Smooth muscle cell (in vitro differentiated cells): ENCODE results near the gene NAB1. TPM values are rescaled to one million over a fixed set of nuclear protein-coding genes. Genes with fewer than 3 reads are reported as not detected.
A peak's percentile ranks its signal among the peaks of the same experiment; 100 is the strongest.

ENCODE experiments used
- DNase-seq: peaks from one replicate; lab custom pipeline; 2025; ENCODE audit not compliant: unreplicated experiment; lab: John Stamatoyannopoulos, UW
- H2AFZ ChIP-seq: fragments of 200-600 bp; sonication (generic); 2 replicates; pipeline ENCODE4 v1.6.0; 2016; ENCODE audit warnings: antibody characterized with exemption, low read depth, mild to moderate bottlenecking
- H3F3A ChIP-seq: fragments of 200-600 bp; sonication (generic); 2 replicates; pipeline ENCODE4 v1.6.0; 2017; ENCODE audit warnings: antibody characterized with exemption, low read depth
- H3K27ac ChIP-seq: fragments of 200-600 bp; sonication (generic); 2 replicates; pipeline ENCODE4 v1.5.1; 2016; ENCODE audit warnings: low read depth, mild to moderate bottlenecking
- H3K27me3 ChIP-seq: fragments of 200-600 bp; sonication (generic); 2 replicates; pipeline ENCODE4 v1.6.1; 2016; ENCODE audit warnings: low read depth, mild to moderate bottlenecking
- H3K36me3 ChIP-seq: fragments of 200-600 bp; sonication (generic); 2 replicates; pipeline ENCODE4 v1.5.1; 2016; ENCODE audit warnings: low read depth
- H3K4me1 ChIP-seq: fragments of 200-600 bp; sonication (generic); 2 replicates; pipeline ENCODE4 v1.5.1; 2016; ENCODE audit warnings: low read depth
- H3K4me2 ChIP-seq: fragments of 200-600 bp; sonication (generic); 2 replicates; pipeline ENCODE4 v1.6.0; 2016; ENCODE audit warnings: mild to moderate bottlenecking
- H3K4me3 ChIP-seq: fragments of 200-600 bp; sonication (generic); 2 replicates; pipeline ENCODE4 v1.5.1; 2016; ENCODE audit warnings: mild to moderate bottlenecking
- H3K79me2 ChIP-seq: fragments of 200-600 bp; sonication (generic); 2 replicates; pipeline ENCODE4 v1.6.0; 2016; ENCODE audit warnings: low read depth, mild to moderate bottlenecking
- H3K9ac ChIP-seq: fragments of 200-600 bp; sonication (generic); 2 replicates; pipeline ENCODE4 v1.6.0; 2016; ENCODE audit warnings: low read depth
- H3K9me3 ChIP-seq: fragments of 200-600 bp; sonication (generic); replicated peaks from 2 replicates; pipeline ENCODE4 v1.5.1; 2016; ENCODE audit warnings: low read depth
- H4K20me1 ChIP-seq: fragments of 200-600 bp; sonication (generic); 2 replicates; pipeline ENCODE4 v1.6.0; 2016; ENCODE audit warnings: low read depth
- WGBS: methylation state at CpG from one replicate; pipeline ENCODE4 v1.1.7; 2016; ENCODE audit warnings: low lambda C conversion rate; 5-methylcytosine and 5-hydroxymethylcytosine counted together
- polyA plus RNA-seq: library from polyadenylated mRNA; unstranded; fragments of >200 nt; fragmentation: Nextera tagmentation; extraction: Ambion mirVana; gene quantifications from 2 replicates; pipeline ENCODE4 v1.2.1, GENCODE V29; 2016
- total RNA-seq: library from RNA; depleted of rRNA; stranded (reverse); fragments of >200 nt; gene quantifications from 2 replicates; pipeline ENCODE4 v1.2.3, GENCODE V29; 2014
- TF ChIP-seq, protein P1 (sequence below): fragments of 200-600 bp; sonication (generic); IDR thresholded peaks from 2 replicates; pipeline ENCODE4 v1.5.1; 2017; ENCODE audit warnings: borderline replicate concordance, mild to moderate bottlenecking, antibody characterized with exemption; ENCODE audit not compliant: insufficient read depth, poor library complexity, severe bottlenecking

NAB1 gene
- total and polyA plus RNA-seq, 2 experiments from 2014 or later, result 4.4 to 31.4 TPM

DNA sequence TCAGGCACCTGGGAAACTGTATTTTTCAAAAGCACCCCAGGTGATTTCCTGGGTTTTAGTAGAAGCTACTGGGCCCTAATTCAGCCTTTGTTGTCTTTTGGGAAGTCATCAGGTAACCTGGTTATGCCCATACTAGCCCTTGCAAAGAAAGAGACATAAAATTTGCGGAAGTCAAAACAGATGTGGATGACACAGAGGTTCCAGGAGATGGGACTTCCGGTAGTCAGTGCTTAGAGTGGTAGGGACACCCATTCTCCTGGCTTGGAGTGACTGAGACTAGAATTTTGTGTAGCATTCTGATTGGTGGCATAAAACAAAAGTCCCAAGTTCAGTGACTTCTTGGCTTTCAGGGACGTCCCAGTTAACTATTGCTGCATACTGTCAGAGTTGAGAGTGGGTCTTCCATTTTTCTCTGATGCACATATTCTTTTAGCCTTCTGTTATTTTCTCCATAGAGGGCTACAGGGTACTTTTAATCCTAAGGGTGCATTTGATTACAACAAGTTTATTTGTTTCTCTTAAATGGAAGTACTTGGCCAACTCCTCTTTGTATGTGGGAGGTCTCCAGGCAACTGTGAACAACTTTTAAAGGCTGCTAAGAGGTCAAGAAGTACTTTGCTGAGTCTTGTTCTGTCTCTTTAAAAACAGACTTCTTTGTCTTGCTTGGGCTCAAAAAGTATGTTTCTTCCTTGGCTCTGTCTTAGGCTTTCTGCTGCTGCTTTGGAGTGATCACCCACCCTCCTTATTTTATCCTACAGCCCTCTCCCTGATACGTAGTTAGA lies 8.8 kb downstream of the NAB1 start:
- Histone ChIP-seq H4K20me1 (peaks cover 48% of the 10 kb centered on the region), H3K9ac (no peak overlapping the region), H3K36me3 (no peaks in the 10 kb centered on the region), H2AFZ (no peak overlapping the region), H3K4me3 (no peak overlapping the region), H3F3A (no peaks in the 10 kb centered on the region), H3K9me3 (no peaks in the 10 kb centered on the region), H3K4me1 (no peaks in the 10 kb centered on the region), H3K4me2 (no peak overlapping the region), H3K27ac (no peak overlapping the region), H3K27me3 (no peaks in the 10 kb centered on the region), H3K79me2 (peaks cover 91% of the 10 kb centered on the region)
- 94% methylated on average over 4 of the region's 4 CpGs for WGBS
- DNase-seq, result no peak
- TF ChIP-seq, protein P1, sequence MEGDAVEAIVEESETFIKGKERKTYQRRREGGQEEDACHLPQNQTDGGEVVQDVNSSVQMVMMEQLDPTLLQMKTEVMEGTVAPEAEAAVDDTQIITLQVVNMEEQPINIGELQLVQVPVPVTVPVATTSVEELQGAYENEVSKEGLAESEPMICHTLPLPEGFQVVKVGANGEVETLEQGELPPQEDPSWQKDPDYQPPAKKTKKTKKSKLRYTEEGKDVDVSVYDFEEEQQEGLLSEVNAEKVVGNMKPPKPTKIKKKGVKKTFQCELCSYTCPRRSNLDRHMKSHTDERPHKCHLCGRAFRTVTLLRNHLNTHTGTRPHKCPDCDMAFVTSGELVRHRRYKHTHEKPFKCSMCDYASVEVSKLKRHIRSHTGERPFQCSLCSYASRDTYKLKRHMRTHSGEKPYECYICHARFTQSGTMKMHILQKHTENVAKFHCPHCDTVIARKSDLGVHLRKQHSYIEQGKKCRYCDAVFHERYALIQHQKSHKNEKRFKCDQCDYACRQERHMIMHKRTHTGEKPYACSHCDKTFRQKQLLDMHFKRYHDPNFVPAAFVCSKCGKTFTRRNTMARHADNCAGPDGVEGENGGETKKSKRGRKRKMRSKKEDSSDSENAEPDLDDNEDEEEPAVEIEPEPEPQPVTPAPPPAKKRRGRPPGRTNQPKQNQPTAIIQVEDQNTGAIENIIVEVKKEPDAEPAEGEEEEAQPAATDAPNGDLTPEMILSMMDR, result no peak

DNA sequence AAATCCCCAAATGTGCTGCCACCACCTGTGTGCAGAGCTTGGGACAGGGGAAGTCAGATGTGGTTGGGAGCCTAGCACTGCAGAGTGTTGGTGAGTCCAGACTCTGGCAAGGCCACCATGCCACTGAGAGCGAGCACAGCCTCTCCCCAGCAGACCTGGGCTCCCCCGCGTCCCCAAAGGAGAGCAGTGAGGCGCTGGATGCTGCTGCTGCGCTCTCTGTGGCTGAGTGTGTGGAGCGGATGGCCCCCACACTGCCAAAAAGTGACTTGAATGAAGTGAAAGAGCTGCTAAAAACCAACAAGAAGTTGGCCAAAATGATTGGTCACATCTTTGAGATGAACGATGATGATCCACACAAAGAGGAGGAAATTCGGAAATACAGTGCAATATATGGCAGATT lies 10.7 kb downstream of the NAB1 start:
- Histone ChIP-seq H3K9me3 (no peaks in the 10 kb centered on the region), H3K27me3 (no peaks in the 10 kb centered on the region), H3K27ac (no peak overlapping the region), H3K4me2 (no peak overlapping the region), H2AFZ (no peak overlapping the region), H3K9ac (no peak overlapping the region), H3F3A (no peaks in the 10 kb centered on the region), H3K79me2 (peaks cover 88% of the 10 kb centered on the region), H3K4me1 (no peaks in the 10 kb centered on the region), H4K20me1 (peaks cover 42% of the 10 kb centered on the region), H3K36me3 (no peaks in the 10 kb centered on the region), H3K4me3 (no peak overlapping the region)
- TF ChIP-seq, protein P1, result no peak
- 96% methylated on average over 8 of the region's 8 CpGs for WGBS
- no peak for DNase-seq

DNA sequence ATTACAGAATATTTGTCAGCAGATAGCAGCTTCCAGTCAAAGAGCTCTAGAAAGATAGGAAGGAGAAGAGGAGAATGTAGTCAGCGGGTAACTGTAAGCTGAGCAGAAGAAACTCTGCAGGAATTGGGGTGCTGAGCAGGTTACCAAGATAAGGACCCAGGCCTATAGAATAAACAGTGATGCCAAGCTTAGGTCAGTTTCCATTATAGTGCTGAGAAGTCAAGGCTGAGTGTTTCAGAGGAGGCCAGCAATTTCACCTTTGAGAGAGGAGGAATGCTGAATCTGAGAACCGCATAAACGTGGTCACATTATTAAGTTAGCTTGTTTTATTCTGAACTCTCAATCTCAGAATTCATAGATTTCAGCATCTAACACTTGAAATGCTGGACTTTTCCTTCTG lies 13.9 kb downstream of the NAB1 start:
- H3K36me3 ChIP-seq, result no peaks in the 10 kb centered on the region
- TF ChIP-seq, protein P1, result no peak
- no peak overlapping the region for H2AFZ ChIP-seq
- H3K27me3 ChIP-seq, result no peaks in the 10 kb centered on the region
- H3K9ac ChIP-seq, result no peak overlapping the region
- peaks cover 83% of the 10 kb centered on the region for H3K79me2 ChIP-seq
- H3K4me1 ChIP-seq, result no peaks in the 10 kb centered on the region
- H3F3A ChIP-seq, result no peaks in the 10 kb centered on the region
- no peak for DNase-seq
- H4K20me1 ChIP-seq, result peaks cover 18% of the 10 kb centered on the region
- H3K4me2 ChIP-seq, result no peak overlapping the region
- 91% methylated on average over 3 of the region's 3 CpGs for WGBS
- no peak overlapping the region for H3K27ac ChIP-seq
- no peak overlapping the region for H3K4me3 ChIP-seq
- H3K9me3 ChIP-seq, result no peaks in the 10 kb centered on the region

DNA sequence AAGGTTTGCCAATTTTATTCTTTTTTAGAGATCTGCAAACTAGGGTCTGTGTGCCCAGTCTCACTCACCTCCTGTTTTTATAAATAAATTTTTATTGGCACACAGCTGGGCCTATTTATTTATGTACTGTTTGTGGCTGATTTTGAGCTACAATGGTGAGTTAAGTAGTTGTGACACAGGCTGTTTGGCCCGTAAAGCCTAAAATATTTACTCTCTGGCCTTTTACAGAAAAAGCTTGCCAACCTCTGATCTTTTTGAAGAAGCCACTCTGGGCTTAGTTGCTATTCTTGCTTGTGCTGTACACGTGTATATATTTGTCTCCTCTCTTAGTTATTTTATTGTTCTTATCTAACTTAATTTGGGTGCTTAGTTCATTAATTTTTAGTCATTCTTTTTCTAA lies 14.5 kb downstream of the NAB1 start:
- Histone ChIP-seq H3K36me3 (no peaks in the 10 kb centered on the region), H3K79me2 (peaks cover 82% of the 10 kb centered on the region), H3K9me3 (no peaks in the 10 kb centered on the region), H3K4me3 (no peak overlapping the region), H2AFZ (no peak overlapping the region), H4K20me1 (peaks cover 12% of the 10 kb centered on the region), H3K9ac (no peak overlapping the region), H3F3A (no peaks in the 10 kb centered on the region), H3K27me3 (no peaks in the 10 kb centered on the region), H3K4me2 (no peak overlapping the region), H3K27ac (peak overlapping the region; percentile 45), H3K4me1 (no peaks in the 10 kb centered on the region)
- WGBS, result 67% methylated on average over 2 of the region's 2 CpGs
- DNase-seq, result no peak
- TF ChIP-seq, protein P1, result no peak
